Activated T-cell treated with anti-CD3 and anti-CD28 coated beads, Interleukin-2, amount 50 U/mL, for 1 hour (primary cell): ENCODE results near the gene EGFL8.

Experiments used
- DNase-seq: peaks from one replicate; pipeline ENCODE4 v3.0.0-alpha.2; 2020

The EGFL8 gene

GRCh38 chr6:32168807-32169591 is 4.6 kb downstream of the EGFL8 start:
- DNase-seq: no peak

- no peak for DNase-seq
Measured at GRCh38 chr6:32170294-32170693, 5.9 kb downstream of the EGFL8 start.

GRCh38 chr6:32171234-32171633 is 6.8 kb downstream of the EGFL8 start:
- no peak for DNase-seq

- no peak for DNase-seq
Measured at GRCh38 chr6:32173051-32173727, 8.8 kb downstream of the EGFL8 start.

GRCh38 chr6:32174416-32174815 is 10.0 kb downstream of the EGFL8 start:
- DNase-seq: no peak

- no peak for DNase-seq
Measured at GRCh38 chr6:32175322-32175710, 10.9 kb downstream of the EGFL8 start.

GRCh38 chr6:32175711-32176475 is 11.5 kb downstream of the EGFL8 start, which contains the start of gene AGPAT1:
Gene AGPAT1 (minus strand): TSS chr6:32176084. CDS start chr6:32171496, 4,588 bp downstream.
- peak; percentile 97 for DNase-seq

- DNase-seq: no peak
Measured at GRCh38 chr6:32176476-32177182, 12.2 kb downstream of the EGFL8 start.

- DNase-seq: no peak
Measured at GRCh38 chr6:32177183-32177787, 12.9 kb downstream of the EGFL8 start.

GRCh38 chr6:32177788-32178546 is 13.6 kb downstream of the EGFL8 start, which contains the start of gene RNF5:
Gene RNF5 (plus strand): TSS chr6:32178405. CDS start chr6:32178512, 107 bp downstream.
- DNase-seq: peak; percentile 85

- DNase-seq: no peak
Measured at GRCh38 chr6:32178547-32179440, 14.4 kb downstream of the EGFL8 start.

- no peak for DNase-seq
Measured at GRCh38 chr6:32179766-32180405, 15.5 kb downstream of the EGFL8 start.

GRCh38 chr6:32181148-32181702 is 16.8 kb downstream of the EGFL8 start:
- no peak for DNase-seq

GRCh38 chr6:32181915-32182529 is 17.6 kb downstream of the EGFL8 start:
- no peak for DNase-seq

- DNase-seq: no peak
Measured at GRCh38 chr6:32182555-32182981, 18.2 kb downstream of the EGFL8 start.

GRCh38 chr6:32183030-32183429 is 18.6 kb downstream of the EGFL8 start:
- DNase-seq: no peak

- no peak for DNase-seq
Measured at GRCh38 chr6:32183483-32184083, 19.2 kb downstream of the EGFL8 start.

- DNase-seq: no peak
Measured at GRCh38 chr6:32184084-32184640, 19.8 kb downstream of the EGFL8 start, which contains the start of gene AGER. Gene AGER (minus strand): TSS chr6:32184253. CDS start chr6:32184222, 31 bp downstream.
